Astrocyte of the spinal cord (primary cell): ENCODE measurements around the gene SOX6.

Source experiments
- DNase-seq: peaks from one replicate; pipeline ENCODE4 v3.0.0; 2011; ENCODE audit warnings: low read depth, low spot score
- H3K4me3 ChIP-seq: 2 replicates; pipeline ENCODE4 v1.5.1; 2011; ENCODE audit warnings: low read depth, mild to moderate bottlenecking, low read length, moderate library complexity
- in situ Hi-C: cut with HindIII; loops from 2 replicates; pipeline ENCODE4 v1.10.0; 2017; ENCODE audit warnings: low sequenced_read_pairs
- TF ChIP-seq, protein P1 (sequence below): IDR thresholded peaks from 2 replicates; pipeline ENCODE4 v1.5.1; 2012; ENCODE audit warnings: low read depth, mild to moderate bottlenecking, low read length, inconsistent platforms

SOX6 gene

DNA sequence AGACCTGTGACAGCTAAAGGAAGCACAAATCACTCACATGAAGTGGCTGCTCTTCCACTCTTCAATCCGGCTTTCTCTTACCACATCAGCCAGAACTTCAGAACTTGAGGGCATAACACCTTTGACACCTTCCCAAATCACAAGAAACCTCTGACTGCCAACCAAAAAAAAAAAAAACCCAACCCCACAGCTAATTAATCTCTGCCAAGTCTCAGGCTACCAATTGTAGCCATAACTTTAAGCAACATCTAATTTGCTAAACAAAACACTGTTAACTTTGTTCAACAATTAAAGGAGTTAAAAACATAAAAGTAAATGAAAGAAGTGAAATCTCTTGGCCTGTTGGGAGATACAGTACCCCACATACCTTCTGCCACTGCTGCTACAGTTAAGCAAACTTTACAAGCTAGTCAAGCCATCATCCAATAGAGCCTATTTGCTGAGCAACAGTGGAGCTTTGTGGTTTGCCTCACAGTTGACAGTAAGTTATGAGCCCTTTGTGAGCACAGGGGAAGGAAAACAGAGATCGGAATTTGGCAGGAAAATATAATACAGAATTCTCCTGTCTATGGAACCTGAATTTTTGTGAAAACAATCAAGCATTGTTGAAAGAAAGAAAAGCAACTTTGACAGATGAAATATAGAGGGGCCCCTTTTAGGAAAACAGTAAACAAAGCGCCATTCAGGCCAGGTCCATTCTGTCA lies at the start of gene SOX6:
Gene SOX6, minus strand, starts transcription at position 490 of the 704 bp plus-strand sequence. CDS start 15,298 bp downstream, outside the sequence.
- TF ChIP-seq, protein P1, sequence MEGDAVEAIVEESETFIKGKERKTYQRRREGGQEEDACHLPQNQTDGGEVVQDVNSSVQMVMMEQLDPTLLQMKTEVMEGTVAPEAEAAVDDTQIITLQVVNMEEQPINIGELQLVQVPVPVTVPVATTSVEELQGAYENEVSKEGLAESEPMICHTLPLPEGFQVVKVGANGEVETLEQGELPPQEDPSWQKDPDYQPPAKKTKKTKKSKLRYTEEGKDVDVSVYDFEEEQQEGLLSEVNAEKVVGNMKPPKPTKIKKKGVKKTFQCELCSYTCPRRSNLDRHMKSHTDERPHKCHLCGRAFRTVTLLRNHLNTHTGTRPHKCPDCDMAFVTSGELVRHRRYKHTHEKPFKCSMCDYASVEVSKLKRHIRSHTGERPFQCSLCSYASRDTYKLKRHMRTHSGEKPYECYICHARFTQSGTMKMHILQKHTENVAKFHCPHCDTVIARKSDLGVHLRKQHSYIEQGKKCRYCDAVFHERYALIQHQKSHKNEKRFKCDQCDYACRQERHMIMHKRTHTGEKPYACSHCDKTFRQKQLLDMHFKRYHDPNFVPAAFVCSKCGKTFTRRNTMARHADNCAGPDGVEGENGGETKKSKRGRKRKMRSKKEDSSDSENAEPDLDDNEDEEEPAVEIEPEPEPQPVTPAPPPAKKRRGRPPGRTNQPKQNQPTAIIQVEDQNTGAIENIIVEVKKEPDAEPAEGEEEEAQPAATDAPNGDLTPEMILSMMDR = no peak
- peak; percentile 63 for DNase-seq
- in situ Hi-C loops = no loop called here

DNA sequence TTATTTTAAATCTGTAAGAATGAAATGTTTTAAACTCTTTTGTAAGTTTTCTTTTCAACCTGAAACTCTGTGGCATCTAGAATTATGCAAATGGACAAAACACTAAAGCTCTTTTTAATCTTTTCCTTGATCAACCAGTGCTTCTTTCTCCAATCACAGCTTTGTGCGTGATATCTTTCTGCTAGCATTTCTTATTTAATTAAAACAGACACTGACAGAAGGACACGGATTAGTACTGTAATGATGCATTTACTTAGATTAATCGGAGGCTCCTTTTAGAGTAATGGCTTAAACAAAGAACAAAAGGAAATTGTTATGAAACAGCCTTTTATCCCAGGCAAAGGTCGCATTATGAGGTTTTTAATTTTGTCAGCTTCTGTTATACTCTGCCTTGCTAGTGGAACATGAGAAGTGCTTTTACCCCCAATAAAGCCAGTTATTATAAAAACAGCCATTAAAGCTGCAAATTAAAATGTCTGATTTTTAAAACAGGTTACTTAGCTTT lies 48.5 kb upstream of the SOX6 start:
- H3K4me3 ChIP-seq = no peak overlapping the region
- in situ Hi-C loops = no loop called here
- no peak for DNase-seq
- TF ChIP-seq, protein P1 = no peak

More for the DNA sequence above, at the start of gene SOX6:
- no peak within 1 kb of the TSS for H3K4me3 ChIP-seq

DNA sequence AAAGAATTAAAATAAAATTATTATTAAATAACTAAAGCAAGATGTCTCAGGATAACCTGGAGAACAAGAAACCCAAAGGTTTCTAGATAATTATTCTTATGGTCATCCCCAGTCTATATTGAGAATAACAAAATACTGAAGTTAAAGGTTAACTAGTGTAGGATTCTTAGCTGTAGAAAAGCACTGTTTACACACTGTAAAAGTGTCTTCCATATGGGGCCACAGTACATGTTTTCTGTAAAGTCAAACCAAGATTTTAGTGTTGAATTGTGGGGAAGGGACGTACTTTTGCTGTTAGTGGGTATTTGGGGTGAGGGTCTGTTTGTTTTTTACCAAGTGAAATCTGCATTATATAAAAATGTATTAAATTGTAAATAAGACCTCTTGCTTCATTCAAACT lies 47.5 kb upstream of the SOX6 start:
- DNase-seq = no peak
- TF ChIP-seq, protein P1 = no peak
- H3K4me3 ChIP-seq = no peak overlapping the region
- in situ Hi-C loops = no loop called here

DNA sequence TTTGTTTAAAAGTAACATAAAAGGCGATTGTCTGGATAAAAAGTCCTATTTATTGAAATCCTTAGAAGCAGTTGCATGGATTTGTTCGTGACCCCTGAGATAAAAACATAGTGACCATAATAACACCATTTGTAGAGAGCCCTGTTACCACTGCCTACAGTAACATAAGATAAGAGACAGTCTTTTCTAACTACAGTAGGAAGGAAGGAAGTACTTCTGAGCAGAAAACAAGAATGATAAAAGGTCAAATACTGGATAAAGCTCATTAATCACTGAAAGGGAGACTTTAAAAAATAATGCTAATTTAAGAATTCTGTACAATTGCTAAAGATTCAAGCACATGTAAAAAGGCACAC lies 47.1 kb upstream of the SOX6 start:
- in situ Hi-C loops = no loop called here
- TF ChIP-seq, protein P1 = no peak
- H3K4me3 ChIP-seq = no peak overlapping the region
- DNase-seq = no peak

DNA sequence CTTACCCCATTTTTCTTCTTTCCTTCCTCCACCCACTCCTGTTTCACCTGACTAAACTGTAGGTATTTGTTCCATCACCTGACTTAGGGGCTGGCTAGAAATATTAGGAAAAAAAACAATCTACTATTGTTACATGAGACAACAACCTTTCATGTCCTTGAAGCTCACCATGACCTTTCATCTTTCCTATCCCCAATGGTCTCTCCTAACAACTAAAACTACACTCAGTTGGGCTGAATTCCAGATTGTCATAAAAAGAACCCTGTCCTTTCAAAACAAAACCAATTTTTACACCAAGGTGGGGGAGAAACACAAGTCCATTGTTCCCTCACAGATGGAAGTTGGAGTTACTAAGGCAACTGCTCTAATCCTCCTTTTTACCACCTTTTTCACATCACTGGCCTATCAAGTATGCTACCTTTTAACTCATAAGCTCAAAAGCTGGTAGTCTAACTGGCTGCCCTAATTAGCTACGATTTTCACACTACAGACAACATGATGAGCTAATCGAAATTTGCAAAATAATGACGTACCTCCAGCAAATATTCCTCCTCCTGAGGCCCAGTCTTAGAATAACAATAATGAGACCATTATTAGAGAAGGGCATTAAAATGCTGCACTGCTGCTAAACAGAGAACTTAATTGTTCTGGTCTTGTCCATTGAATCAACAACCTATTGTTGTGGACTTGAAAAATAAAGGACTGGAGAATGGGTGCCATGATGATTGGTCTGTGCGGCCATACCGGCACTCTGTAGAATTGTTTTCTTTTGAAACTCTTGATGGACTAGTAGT lies 46.5 kb upstream of the SOX6 start:
- TF ChIP-seq, protein P1 = no peak
- DNase-seq = no peak
- H3K4me3 ChIP-seq = no peak overlapping the region
- in situ Hi-C loops = no loop called here

DNA sequence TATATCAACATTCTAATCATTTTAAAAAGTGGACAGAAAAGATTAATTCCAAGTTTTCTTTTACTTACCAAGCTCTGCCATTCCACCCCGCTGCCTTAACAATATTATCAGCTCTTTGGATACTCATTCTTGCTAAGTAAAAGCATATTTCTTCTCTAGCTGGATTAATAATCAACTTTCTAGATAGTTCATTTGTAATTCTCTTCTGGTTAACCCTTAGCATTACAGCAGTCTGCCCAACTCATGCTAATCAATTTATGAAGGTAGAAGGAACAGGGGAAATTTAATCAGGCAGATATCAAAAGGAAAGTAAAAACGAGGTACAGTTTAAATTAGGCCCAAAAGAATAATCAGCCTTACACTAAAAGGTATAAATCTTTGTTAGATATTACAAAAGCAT lies 41.0 kb upstream of the SOX6 start:
- TF ChIP-seq, protein P1 = no peak
- in situ Hi-C loops = no loop called here
- H3K4me3 ChIP-seq = no peak overlapping the region
- DNase-seq = no peak
